Activated CD4-positive, alpha-beta T cell treated with anti-CD3 and anti-CD28 coated beads, Interleukin-2, amount 10 ng/mL, durations not matched to agents 24 days and 14 days (primary cell): ENCODE data around the gene LIF. TPM values are rescaled to one million over a fixed set of nuclear protein-coding genes. Genes with fewer than 3 reads are reported as not detected.
A peak's percentile ranks its signal among the peaks of the same experiment; 100 is the strongest.
"Not testable (repeated sequence)": the region's sequence is repeated elsewhere in the genome, so short reads cannot be mapped to it uniquely, and the experiment has no call there.

ENCODE experiments used
- DNase-seq: peaks from one replicate; pipeline ENCODE4 v3.0.0; 2022
- H3K27ac Mint-ChIP-seq: one replicate; pipeline ENCODE4 v1.8.0; 2022; ENCODE audit warnings: mild to moderate bottlenecking, mixed read lengths
- H3K27me3 Mint-ChIP-seq: one replicate; pipeline ENCODE4 v1.8.0; 2022; ENCODE audit warnings: mixed read lengths
- H3K36me3 Mint-ChIP-seq: one replicate; pipeline ENCODE4 v1.8.0; 2022; ENCODE audit warnings: low read depth, mild to moderate bottlenecking, mixed read lengths
- H3K4me1 Mint-ChIP-seq: one replicate; pipeline ENCODE4 v1.8.0; 2021; ENCODE audit warnings: mixed read lengths
- H3K4me3 Mint-ChIP-seq: one replicate; pipeline ENCODE4 v1.8.0; 2022; ENCODE audit warnings: mild to moderate bottlenecking, moderate library complexity, mixed read lengths
- H3K9me3 Mint-ChIP-seq: one replicate; pipeline ENCODE4 v1.8.0; 2021; ENCODE audit warnings: mixed read lengths
- intact Hi-C: fragments of 100-400 bp; cut with micrococcal nuclease; formaldehyde crosslinking; loops from one replicate; pipeline ENCODE4 v1.15.1; 2023
- total RNA-seq: library from RNA; stranded (reverse); gene quantifications from 2 replicates; pipeline ENCODE4 v1.2.3, GENCODE V29; 2022

The LIF gene
- total RNA-seq, 1 donor from 2014 or later: 509 TPM

- intact Hi-C loops: no loop called here
- H3K9me3 Mint-ChIP-seq: no peaks in the 10 kb centered on the region
- DNase-seq: no peak
- H3K4me1 Mint-ChIP-seq: peaks cover 72% of the 10 kb centered on the region
- H3K27me3 Mint-ChIP-seq: no peaks in the 10 kb centered on the region
- H3K36me3 Mint-ChIP-seq: peaks cover 3% of the 10 kb centered on the region
- H3K4me3 Mint-ChIP-seq: no peak overlapping the region
- peak overlapping the region; percentile 60 for H3K27ac Mint-ChIP-seq
Observed at GRCh38 chr22:30217698-30218560, 28.6 kb downstream of the LIF start.

GRCh38 chr22:30216710-30217109 lies 29.8 kb downstream of the LIF start:
- Mint-ChIP-seq H3K4me3 (no peak overlapping the region), H3K27ac (peak overlapping the region; percentile 29), H3K27me3 (no peaks in the 10 kb centered on the region), H3K4me1 (peaks cover 68% of the 10 kb centered on the region), H3K9me3 (no peaks in the 10 kb centered on the region), H3K36me3 (peaks cover 3% of the 10 kb centered on the region)
- DNase-seq: no peak
- intact Hi-C loops: no loop called here

GRCh38 chr22:30216272-30216671 lies 30.3 kb downstream of the LIF start:
- H3K27ac Mint-ChIP-seq, DNase-seq, H3K9me3 Mint-ChIP-seq, intact Hi-C loops, H3K27me3 Mint-ChIP-seq, H3K36me3 Mint-ChIP-seq, H3K4me3 Mint-ChIP-seq: not testable (repeated sequence)
- H3K4me1 Mint-ChIP-seq: peaks cover 65% of the 10 kb centered on the region

- H3K36me3 Mint-ChIP-seq: no peaks in the 10 kb centered on the region
- H3K27me3 Mint-ChIP-seq: no peaks in the 10 kb centered on the region
- intact Hi-C loops: no loop called here
- H3K27ac Mint-ChIP-seq: peak overlapping the region; percentile 80
- peaks cover 56% of the 10 kb centered on the region for H3K4me1 Mint-ChIP-seq
- no peak overlapping the region for H3K4me3 Mint-ChIP-seq
- no peaks in the 10 kb centered on the region for H3K9me3 Mint-ChIP-seq
- DNase-seq: no peak
Observed at GRCh38 chr22:30214703-30215407, 31.7 kb downstream of the LIF start.

GRCh38 chr22:30212996-30213441 lies 33.5 kb downstream of the LIF start:
- no peaks in the 10 kb centered on the region for H3K9me3 Mint-ChIP-seq

GRCh38 chr22:30212363-30212995 lies 34.1 kb downstream of the LIF start:
- intact Hi-C loops: loop anchor here (2.0 kb wide), 1 partner anchor 16 kb away; no protein-coding TSS in a partner anchor
- H3K36me3 Mint-ChIP-seq: no peaks in the 10 kb centered on the region
- peak overlapping the region; percentile 42 for H3K4me3 Mint-ChIP-seq
- peak overlapping the region; percentile 87 for H3K27ac Mint-ChIP-seq
- peaks cover 45% of the 10 kb centered on the region for H3K4me1 Mint-ChIP-seq
- DNase-seq: peak; percentile 69
- H3K9me3 Mint-ChIP-seq: no peaks in the 10 kb centered on the region
- no peaks in the 10 kb centered on the region for H3K27me3 Mint-ChIP-seq

More at GRCh38 chr22:30212996-30213441, 33.5 kb downstream of the LIF start:
- no peak for DNase-seq
- Mint-ChIP-seq H3K27me3 (no peaks in the 10 kb centered on the region), H3K4me1 (peaks cover 47% of the 10 kb centered on the region), H3K27ac (peak overlapping the region; percentile 87), H3K4me3 (peak overlapping the region; percentile 42), H3K36me3 (no peaks in the 10 kb centered on the region)
- intact Hi-C loops: loop anchor here (2.0 kb wide), 1 partner anchor 16 kb away; no protein-coding TSS in a partner anchor

- Mint-ChIP-seq H3K4me3 (no peak overlapping the region), H3K4me1 (peaks cover 49% of the 10 kb centered on the region), H3K27ac (peak overlapping the region; percentile 4), H3K36me3 (no peaks in the 10 kb centered on the region), H3K27me3 (no peaks in the 10 kb centered on the region), H3K9me3 (no peaks in the 10 kb centered on the region)
- DNase-seq: no peak
- intact Hi-C loops: no loop called here
Observed at GRCh38 chr22:30211124-30211820, 35.3 kb downstream of the LIF start.

GRCh38 chr22:30210235-30210909 lies 36.2 kb downstream of the LIF start:
- no peak overlapping the region for H3K4me3 Mint-ChIP-seq
- intact Hi-C loops: no loop called here
- no peak for DNase-seq
- H3K9me3 Mint-ChIP-seq: no peaks in the 10 kb centered on the region
- H3K36me3 Mint-ChIP-seq: no peaks in the 10 kb centered on the region
- no peaks in the 10 kb centered on the region for H3K27me3 Mint-ChIP-seq
- H3K4me1 Mint-ChIP-seq: peaks cover 46% of the 10 kb centered on the region
- H3K27ac Mint-ChIP-seq: peak overlapping the region; percentile 62

GRCh38 chr22:30209642-30210041 lies 36.9 kb downstream of the LIF start:
- Mint-ChIP-seq H3K27me3 (no peaks in the 10 kb centered on the region), H3K36me3 (no peaks in the 10 kb centered on the region), H3K4me3 (no peak overlapping the region), H3K9me3 (no peaks in the 10 kb centered on the region), H3K4me1 (peaks cover 39% of the 10 kb centered on the region), H3K27ac (no peak overlapping the region)
- DNase-seq: no peak
- intact Hi-C loops: no loop called here

- no peaks in the 10 kb centered on the region for H3K36me3 Mint-ChIP-seq
- no peak overlapping the region for H3K27ac Mint-ChIP-seq
- H3K4me3 Mint-ChIP-seq: no peak overlapping the region
- H3K27me3 Mint-ChIP-seq: no peaks in the 10 kb centered on the region
- no peak for DNase-seq
- H3K9me3 Mint-ChIP-seq: no peaks in the 10 kb centered on the region
- H3K4me1 Mint-ChIP-seq: peaks cover 38% of the 10 kb centered on the region
- intact Hi-C loops: no loop called here
Observed at GRCh38 chr22:30208631-30209603, 37.6 kb downstream of the LIF start.

- Mint-ChIP-seq H3K36me3 (no peaks in the 10 kb centered on the region), H3K4me3 (no peak overlapping the region), H3K9me3 (peaks cover 2% of the 10 kb centered on the region), H3K4me1 (peaks cover 24% of the 10 kb centered on the region), H3K27ac (no peak overlapping the region), H3K27me3 (no peaks in the 10 kb centered on the region)
- intact Hi-C loops: no loop called here
- DNase-seq: no peak
Observed at GRCh38 chr22:30206944-30207343, 39.6 kb downstream of the LIF start.
